Natural killer cell (primary cell): Measurements from ENCODE around the gene CYGB. TPM values are rescaled to one million over a fixed set of nuclear protein-coding genes. Genes with fewer than 3 reads are reported as not detected.
A peak's percentile ranks its signal among the peaks of the same experiment; 100 is the strongest.
"Not testable (repeated sequence)": the region's sequence is repeated elsewhere in the genome, so short reads cannot be mapped to it uniquely, and the experiment has no call there.

Experiments used
- ATAC-seq, 3 donors: fragments of 150-1000 bp in 2 of 3; fragments of 200-7000 bp in 1 of 3; cut with Tn5 transposase; 1 replicate in 1 of 3; 2 replicates in 2 of 3; pipeline ENCODE4 v1.10.0; 2021; ENCODE audit warnings: mild to moderate bottlenecking in 2 of 3, moderate library complexity in 2 of 3
- DNase-seq, 2 donors: peaks; one replicate each; pipeline versions ENCODE4 v3.0.0 to v3.0.0-alpha.2; 2013 to 2021; ENCODE audit warnings: mixed read lengths in 1 of 2
- H3K27ac ChIP-seq: one replicate; pipeline ENCODE4 v1.5.1; 2013; ENCODE audit warnings: mild to moderate bottlenecking, low read length
- H3K27me3 ChIP-seq: one replicate; pipeline ENCODE4 v1.6.1; 2013; ENCODE audit warnings: low read length; ENCODE audit not compliant: control insufficient read depth, insufficient read depth
- H3K36me3 ChIP-seq: one replicate; pipeline ENCODE4 v1.6.1; 2013; ENCODE audit warnings: low read length; ENCODE audit not compliant: control insufficient read depth, insufficient read depth
- H3K4me1 ChIP-seq: one replicate; pipeline ENCODE4 v1.6.1; 2013; ENCODE audit warnings: low read length; ENCODE audit not compliant: control insufficient read depth, insufficient read depth
- H3K4me3 ChIP-seq: one replicate; pipeline ENCODE4 v1.5.1; 2013; ENCODE audit warnings: low read length
- H3K9me3 ChIP-seq: one replicate; pipeline ENCODE4 v1.6.1; 2013; ENCODE audit warnings: low read length; ENCODE audit not compliant: control insufficient read depth, insufficient read depth
- H3K27ac Mint-ChIP-seq, 2 donors: one replicate each; pipeline ENCODE4 v1.8.0; 2022; ENCODE audit warnings: mild to moderate bottlenecking in 2 of 2, mixed read lengths in 2 of 2, moderate library complexity in 1 of 2
- H3K27me3 Mint-ChIP-seq, 2 donors: one replicate each; pipeline ENCODE4 v1.8.0; 2022; ENCODE audit warnings: low read depth in 2 of 2, mixed read lengths in 2 of 2
- H3K36me3 Mint-ChIP-seq: one replicate; pipeline ENCODE4 v1.8.0; 2022; ENCODE audit warnings: mixed read lengths
- H3K4me1 Mint-ChIP-seq, 2 donors: one replicate each; pipeline ENCODE4 v1.8.0; 2022; ENCODE audit warnings: mixed read lengths in 2 of 2
- H3K4me3 Mint-ChIP-seq: one replicate; pipeline ENCODE4 v1.8.0; 2022; ENCODE audit warnings: mild to moderate bottlenecking, moderate library complexity, mixed read lengths
- H3K9me3 Mint-ChIP-seq, 2 donors: one replicate each; pipeline ENCODE4 v1.8.0; 2022; ENCODE audit warnings: mixed read lengths in 2 of 2
- WGBS: methylation state at CpG from one replicate; pipeline ENCODE4 v1.1.7; 2013; ENCODE audit warnings: missing lambda C conversion rate; ENCODE audit not compliant: insufficient coverage; 5-methylcytosine and 5-hydroxymethylcytosine counted together
- intact Hi-C: fragments of 100-400 bp; cut with micrococcal nuclease; formaldehyde crosslinking; loops from one replicate; pipeline ENCODE4 v1.14.2; 2022
- total RNA-seq, 4 donors: library from RNA; stranded (reverse); fragments of 120-200 nt in 1 of 4; gene quantifications; one replicate each; pipeline versions ENCODE4 v1.2.3 to v1.2.4, GENCODE V29; 2013 to 2022
- TF ChIP-seq, protein P1 (sequence below): fragments of 200-600 bp; IDR thresholded peaks from one replicate; pipeline ENCODE4 v1.8.0; 2022; ENCODE audit warnings: antibody characterized with exemption

Gene CYGB
- total RNA-seq, 3 donors from 2014 or later (not counting 1 experiment from before 2014, with no cell fraction given), result 0.12 to 0.33 (median 0.16) TPM

DNA sequence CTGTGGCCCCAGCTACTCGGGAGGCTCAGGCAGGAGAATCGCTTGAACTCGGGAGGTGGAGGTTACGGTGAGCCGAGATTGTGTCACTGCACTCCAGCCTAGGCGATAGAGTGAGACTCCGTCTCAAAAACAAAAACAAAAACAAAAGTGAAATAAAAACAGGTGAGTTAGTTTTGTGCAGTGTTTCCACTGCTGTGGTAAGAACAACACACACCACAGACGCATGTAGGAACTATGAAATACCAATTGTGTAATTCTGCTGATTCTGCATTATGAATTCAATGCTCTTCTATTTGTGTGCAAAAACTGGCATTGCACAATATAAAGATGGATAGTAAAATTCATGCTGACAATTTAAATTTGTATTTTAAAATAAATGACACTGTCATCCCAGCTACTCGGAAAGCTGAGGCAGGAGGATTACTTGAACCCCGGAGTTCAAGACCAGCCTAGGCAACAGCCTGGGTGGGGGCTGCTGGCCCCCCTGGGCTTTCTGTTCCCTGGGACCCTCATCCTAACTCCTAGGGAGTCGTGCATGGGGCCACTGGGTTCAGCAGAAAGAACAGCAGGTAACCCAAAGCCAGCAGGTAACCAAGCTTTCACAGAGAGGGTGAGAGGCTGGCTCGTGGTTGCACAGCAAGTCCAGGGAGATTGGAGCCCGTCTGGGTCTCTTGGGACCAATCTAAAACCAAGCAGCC is 25.7 kb downstream of the CYGB start:
- peaks cover 66% of the 10 kb centered on the region for H3K4me1 ChIP-seq
- WGBS, result 79% methylated on average over 13 of the region's 13 CpGs
- peak overlapping the region; percentile 1 for H3K27ac ChIP-seq
- intact Hi-C loops, result loop anchor here (10.0 kb wide), 1 partner anchor 247 kb away; the partner anchor contains the start of gene UBALD2
- Mint-ChIP-seq H3K9me3 (no peaks in the 10 kb centered on the region), H3K27ac (peak overlapping the region; percentile 53 to 58), H3K4me3 (no peak overlapping the region), H3K4me1 (peaks cover 43 to 49% of the 10 kb centered on the region in 2 donors), H3K36me3 (no peaks in the 10 kb centered on the region), H3K27me3 (no peaks in the 10 kb centered on the region)
- H3K9me3 ChIP-seq, result no peaks in the 10 kb centered on the region
- H3K36me3 ChIP-seq, result no peaks in the 10 kb centered on the region
- ATAC-seq, result no peak
- no peaks in the 10 kb centered on the region for H3K27me3 ChIP-seq
- TF ChIP-seq, protein P1, sequence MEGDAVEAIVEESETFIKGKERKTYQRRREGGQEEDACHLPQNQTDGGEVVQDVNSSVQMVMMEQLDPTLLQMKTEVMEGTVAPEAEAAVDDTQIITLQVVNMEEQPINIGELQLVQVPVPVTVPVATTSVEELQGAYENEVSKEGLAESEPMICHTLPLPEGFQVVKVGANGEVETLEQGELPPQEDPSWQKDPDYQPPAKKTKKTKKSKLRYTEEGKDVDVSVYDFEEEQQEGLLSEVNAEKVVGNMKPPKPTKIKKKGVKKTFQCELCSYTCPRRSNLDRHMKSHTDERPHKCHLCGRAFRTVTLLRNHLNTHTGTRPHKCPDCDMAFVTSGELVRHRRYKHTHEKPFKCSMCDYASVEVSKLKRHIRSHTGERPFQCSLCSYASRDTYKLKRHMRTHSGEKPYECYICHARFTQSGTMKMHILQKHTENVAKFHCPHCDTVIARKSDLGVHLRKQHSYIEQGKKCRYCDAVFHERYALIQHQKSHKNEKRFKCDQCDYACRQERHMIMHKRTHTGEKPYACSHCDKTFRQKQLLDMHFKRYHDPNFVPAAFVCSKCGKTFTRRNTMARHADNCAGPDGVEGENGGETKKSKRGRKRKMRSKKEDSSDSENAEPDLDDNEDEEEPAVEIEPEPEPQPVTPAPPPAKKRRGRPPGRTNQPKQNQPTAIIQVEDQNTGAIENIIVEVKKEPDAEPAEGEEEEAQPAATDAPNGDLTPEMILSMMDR, result no peak
- peak in 1 of 2 donors; percentile 46 for DNase-seq
- no peak overlapping the region for H3K4me3 ChIP-seq

GRCh38 chr17:76510831-76511244 is 26.7 kb downstream of the CYGB start:
- Histone ChIP-seq H3K4me1 (peaks cover 66% of the 10 kb centered on the region), H3K9me3 (no peaks in the 10 kb centered on the region), H3K27ac (no peak overlapping the region), H3K4me3 (no peak overlapping the region), H3K36me3 (no peaks in the 10 kb centered on the region), H3K27me3 (no peaks in the 10 kb centered on the region)
- Mint-ChIP-seq H3K27ac (peak overlapping the region; percentile 53 to 58), H3K27me3 (no peaks in the 10 kb centered on the region), H3K9me3 (no peaks in the 10 kb centered on the region), H3K4me3 (no peak overlapping the region), H3K4me1 (peaks cover 38 to 46% of the 10 kb centered on the region in 2 donors), H3K36me3 (no peaks in the 10 kb centered on the region)
- WGBS, result 83% methylated on average over 9 of the region's 9 CpGs
- intact Hi-C loops, result loop anchor here (10.0 kb wide), 1 partner anchor 246 kb away; the partner anchor contains the start of gene UBALD2
- no peak for ATAC-seq
- TF ChIP-seq, protein P1, result no peak
- no peak for DNase-seq

DNA sequence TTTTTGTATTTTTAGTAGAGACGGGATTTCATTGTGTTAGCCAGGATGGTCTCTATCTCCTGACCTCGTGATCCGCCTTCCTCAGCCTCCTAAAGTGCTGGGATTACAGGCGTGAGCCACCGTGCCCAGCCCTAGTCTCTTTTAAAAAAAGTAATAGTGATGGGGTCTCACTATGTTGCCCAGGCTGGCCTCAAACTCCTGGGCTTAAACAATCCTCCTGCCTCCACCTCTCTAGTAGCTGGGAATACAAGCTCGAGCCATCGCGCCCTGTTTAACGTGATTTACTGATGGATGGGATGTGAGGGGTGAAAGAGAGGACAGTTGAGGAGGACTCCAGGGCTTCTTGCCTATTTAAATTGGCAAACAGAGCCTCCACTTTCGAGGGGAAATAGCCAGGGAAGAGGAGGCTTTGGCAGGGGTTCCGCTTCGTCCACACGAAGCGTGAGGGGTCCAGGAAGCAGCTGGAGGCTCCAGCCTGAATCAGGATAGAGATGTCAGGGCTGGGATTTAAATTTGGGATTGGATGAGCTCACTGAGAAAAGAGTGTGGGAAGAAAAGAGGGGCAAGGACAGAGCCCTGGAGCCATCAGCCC is 28.9 kb downstream of the CYGB start:
- not testable (repeated sequence) for H3K27ac ChIP-seq, H3K27me3 Mint-ChIP-seq, H3K27me3 ChIP-seq, H3K36me3 ChIP-seq, H3K9me3 Mint-ChIP-seq, ATAC-seq, DNase-seq, H3K27ac Mint-ChIP-seq, H3K36me3 Mint-ChIP-seq, H3K4me3 ChIP-seq, H3K4me3 Mint-ChIP-seq, H3K9me3 ChIP-seq
- intact Hi-C loops, result loop anchor here (5.0 kb wide), 1 partner anchor 206 kb away; no protein-coding TSS in a partner anchor
- H3K4me1 Mint-ChIP-seq, result peaks cover 22 to 26% of the 10 kb centered on the region in 2 donors
- peaks cover 43% of the 10 kb centered on the region for H3K4me1 ChIP-seq
- WGBS, result 90% methylated on average over 12 of the region's 14 CpGs
